Stimulated activated CD8-positive, alpha-beta memory T cell treated with anti-CD3 and anti-CD28 coated beads, Interleukin-4, amount 100 ng/mL, for 4 hours (primary cell): ENCODE results near the gene CES4A.
"Not testable (repeated sequence)": the region's sequence is repeated elsewhere in the genome, so short reads cannot be mapped to it uniquely, and the experiment has no call there.

Experiments
- DNase-seq, 2 donors: peaks; one replicate each; pipeline ENCODE4 v3.0.0-alpha.2; 2020; ENCODE audit warnings: low read depth in 2 of 2, low spot score in 1 of 2

Gene CES4A

DNA sequence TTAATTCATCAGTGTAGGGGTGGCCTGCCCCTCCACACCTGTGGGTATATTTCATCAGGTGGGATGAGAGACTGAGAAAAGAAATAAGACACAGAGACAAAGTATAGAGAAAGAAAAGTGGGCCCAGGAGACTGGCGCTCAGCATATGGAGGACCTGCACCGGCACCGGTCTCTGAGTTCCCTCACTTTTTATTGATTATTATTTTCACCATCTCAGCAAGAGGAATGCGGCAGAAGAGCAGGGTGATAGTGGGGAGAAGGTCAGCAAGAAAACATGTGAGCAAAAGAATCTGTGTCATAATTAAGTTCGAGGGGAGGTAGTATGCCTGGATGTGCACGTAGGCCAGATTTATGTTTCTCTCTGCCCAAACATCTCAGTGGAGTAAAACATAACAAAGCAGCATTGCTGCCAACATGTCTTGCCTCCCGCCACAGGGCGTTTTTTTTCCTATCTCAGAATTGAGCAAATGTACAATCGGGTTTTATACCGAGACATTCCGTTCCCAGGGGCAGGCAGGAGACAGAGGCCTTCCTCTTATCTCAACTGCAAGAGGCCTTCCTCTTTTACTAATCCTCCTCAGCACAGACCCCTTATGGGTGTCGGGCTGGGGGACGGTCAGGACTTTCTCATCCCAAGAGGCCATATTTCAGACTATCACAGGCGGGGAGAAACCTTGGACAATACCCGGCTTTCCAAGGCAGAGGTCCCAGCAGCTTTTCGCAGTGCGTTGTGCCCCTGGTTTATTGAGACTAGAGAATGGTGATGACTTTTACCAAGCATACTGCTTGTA, 32.8 kb upstream of the CES4A start:
- not testable (repeated sequence) for DNase-seq

- not testable (repeated sequence) for DNase-seq
Measured at GRCh38 chr16:66956154-66956457, 32.3 kb upstream of the CES4A start.

- no peak for DNase-seq
Measured at GRCh38 chr16:66958857-66959703, 29.3 kb upstream of the CES4A start.

DNA sequence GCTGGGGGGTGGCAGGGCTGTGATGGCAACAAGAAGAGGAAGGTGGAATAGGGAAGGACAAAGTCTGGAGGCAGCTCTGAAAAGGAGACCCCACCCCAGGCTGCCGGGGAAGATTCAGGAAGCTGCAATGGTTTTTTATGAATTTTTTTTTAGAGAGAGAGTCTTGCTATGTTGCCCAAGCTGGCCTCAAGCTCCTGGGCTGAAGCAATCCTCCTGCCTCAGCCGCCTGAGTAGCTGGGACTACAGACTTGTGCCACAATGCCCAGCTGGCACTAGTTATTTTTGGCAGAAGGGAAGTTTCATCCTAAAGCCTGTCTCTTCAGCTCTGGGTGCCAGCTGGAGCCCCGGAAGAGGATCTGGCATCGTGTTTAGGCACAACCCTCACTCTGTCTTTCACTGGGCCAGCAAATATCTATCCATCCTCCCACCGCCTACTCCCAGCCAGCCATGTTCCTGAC, 28.7 kb upstream of the CES4A start:
- no peak for DNase-seq

DNA sequence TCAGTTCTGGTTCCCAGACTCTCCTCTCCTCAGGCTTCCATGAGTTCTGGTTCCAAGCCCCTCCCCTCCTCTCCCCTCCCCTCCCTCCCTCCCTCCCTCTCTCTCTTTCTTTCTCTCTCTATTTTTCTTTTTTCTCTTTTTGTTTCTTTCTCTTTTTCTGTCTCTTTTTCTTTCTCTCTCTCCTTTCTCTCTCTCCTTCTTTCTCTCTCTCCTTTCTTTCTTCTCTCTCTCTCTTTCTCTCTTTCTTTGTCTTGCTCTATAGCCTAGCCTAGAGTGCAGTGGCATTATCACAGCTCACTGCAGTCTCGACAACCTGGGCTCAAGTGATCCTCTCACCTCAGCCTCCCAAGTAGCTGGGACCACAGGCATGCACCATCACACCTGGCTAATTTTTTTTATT, 28.1 kb upstream of the CES4A start:
- DNase-seq, result no peak

GRCh38 chr16:66961065-66961744, 27.2 kb upstream of the CES4A start, which contains the start of gene CES3:
TSS of gene CES3 (plus strand) at chr16:66961266. CDS start at chr16:66961308, 42 bp downstream.
- no peak for DNase-seq

DNA sequence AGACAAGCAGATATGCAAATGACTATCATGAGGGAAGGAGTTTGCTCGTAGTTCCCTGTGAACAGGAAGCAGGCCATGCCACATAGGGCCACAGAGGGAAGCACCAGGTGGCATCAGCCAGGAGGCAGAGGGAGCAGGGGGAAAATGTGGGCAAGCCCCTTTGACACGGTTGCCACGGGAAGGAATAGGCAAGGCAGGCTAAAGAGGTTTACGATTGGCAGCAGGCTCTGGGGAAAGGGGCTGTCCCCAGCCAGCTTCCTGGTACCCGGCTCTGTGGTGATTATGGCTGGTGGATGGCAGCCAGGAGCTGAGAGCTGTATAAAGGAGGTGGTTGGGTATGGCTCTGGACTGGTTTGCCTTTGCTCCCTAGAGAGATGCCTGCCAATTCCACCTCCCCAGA, 26.5 kb upstream of the CES4A start:
- DNase-seq, result no peak

- no peak for DNase-seq
Measured at GRCh38 chr16:66964049-66964448, 24.3 kb upstream of the CES4A start.

DNA sequence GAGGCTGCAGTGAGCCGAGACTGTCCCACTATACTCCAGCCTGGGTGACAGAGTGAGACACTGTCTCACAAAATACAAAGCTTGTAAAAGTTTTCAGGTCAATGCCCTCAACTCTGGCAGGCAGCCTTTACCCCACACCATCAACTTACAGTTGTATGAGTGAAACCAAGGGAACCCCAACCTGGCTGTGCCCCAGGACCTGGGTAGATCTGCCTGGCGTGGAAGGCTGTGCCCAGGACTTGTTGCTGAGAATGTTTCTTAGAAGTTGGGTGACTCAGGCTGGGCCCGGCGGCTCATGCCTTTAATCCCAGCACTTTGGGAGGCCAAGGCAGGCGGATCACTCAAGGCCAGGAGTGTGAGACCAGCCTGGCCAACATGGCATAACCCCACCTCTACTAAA, 19.5 kb upstream of the CES4A start:
- DNase-seq, result no peak

DNA sequence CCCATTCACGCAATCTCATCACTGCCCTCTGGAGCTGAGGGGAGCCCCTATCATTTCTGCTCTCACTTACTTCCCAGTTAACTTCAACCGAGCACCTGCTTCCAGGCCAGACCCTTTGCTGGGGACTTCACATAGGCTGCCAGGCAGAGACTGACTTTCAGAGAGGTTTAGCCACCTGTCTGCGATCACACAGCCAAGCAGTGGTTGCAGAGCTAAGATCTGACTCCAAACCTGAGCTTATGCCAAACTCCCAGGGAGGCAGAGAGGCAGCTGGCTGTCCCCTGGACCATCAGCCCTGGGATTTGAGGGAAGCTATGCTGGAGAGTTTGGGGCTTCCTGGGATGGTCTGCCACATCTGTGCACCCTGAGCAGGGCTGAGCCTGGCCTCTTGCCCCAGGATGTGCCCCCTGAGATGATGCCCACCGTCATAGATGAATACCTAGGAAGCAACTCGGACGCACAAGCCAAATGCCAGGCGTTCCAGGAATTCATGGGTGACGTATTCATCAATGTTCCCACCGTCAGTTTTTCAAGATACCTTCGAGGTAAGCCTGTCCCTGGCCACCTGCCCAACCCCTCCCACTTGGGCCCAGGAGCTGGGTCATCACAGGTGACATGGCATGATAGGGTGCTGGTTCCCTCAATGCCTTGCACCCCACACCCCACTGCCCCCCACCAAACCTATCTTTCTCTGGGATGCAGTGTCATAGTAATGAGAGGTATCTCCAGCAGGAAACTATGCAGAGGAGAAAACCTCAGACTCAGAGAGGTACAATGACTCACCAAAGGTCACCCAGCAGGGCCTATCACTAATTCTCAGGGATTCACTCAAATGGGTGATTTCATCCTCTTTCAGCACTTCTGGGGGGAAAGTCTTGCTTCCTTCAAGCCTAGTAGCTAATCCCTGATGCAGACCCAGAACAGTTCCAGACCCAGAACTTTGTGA, 17.3 kb upstream of the CES4A start:
- DNase-seq, result no peak

DNA sequence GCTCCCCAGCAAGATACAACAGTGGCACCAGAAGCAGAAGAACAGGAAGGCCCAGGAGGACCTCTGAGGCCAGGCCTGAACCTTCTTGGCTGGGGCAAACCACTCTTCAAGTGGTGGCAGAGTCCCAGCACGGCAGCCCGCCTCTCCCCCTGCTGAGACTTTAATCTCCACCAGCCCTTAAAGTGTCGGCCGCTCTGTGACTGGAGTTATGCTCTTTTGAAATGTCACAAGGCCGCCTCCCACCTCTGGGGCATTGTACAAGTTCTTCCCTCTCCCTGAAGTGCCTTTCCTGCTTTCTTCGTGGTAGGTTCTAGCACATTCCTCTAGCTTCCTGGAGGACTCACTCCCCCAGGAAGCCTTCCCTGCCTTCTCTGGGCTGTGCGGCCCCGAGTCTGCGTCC, 15.4 kb upstream of the CES4A start:
- DNase-seq, result no peak

DNA sequence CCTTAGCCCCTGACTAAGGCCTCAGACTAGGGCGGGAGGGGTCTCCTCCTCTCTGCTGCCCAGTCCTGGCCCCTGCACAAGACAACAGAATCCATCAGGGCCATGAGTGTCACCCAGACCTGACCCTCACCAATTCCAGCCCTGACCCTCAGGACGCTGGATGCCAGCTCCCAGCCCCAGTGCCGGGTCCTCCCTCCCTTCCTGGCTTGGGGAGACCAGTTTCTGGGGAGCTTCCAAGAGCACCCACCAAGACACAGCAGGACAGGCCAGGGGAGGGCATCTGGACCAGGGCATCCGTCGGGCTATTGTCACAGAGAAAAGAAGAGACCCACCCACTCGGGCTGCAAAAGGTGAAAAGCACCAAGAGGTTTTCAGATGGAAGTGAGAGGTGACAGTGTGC, 14.7 kb upstream of the CES4A start:
- no peak for DNase-seq

GRCh38 chr16:66974156-66974931, 14.0 kb upstream of the CES4A start:
- DNase-seq, result not testable (repeated sequence)

- DNase-seq, result peak in 1 of 2 donors; percentile 21
Measured at GRCh38 chr16:66974932-66975246, 13.5 kb upstream of the CES4A start.

- DNase-seq, result no peak
Measured at GRCh38 chr16:66975302-66975893, 13.0 kb upstream of the CES4A start.

- no peak for DNase-seq
Measured at GRCh38 chr16:66976746-66977145, 11.6 kb upstream of the CES4A start.

DNA sequence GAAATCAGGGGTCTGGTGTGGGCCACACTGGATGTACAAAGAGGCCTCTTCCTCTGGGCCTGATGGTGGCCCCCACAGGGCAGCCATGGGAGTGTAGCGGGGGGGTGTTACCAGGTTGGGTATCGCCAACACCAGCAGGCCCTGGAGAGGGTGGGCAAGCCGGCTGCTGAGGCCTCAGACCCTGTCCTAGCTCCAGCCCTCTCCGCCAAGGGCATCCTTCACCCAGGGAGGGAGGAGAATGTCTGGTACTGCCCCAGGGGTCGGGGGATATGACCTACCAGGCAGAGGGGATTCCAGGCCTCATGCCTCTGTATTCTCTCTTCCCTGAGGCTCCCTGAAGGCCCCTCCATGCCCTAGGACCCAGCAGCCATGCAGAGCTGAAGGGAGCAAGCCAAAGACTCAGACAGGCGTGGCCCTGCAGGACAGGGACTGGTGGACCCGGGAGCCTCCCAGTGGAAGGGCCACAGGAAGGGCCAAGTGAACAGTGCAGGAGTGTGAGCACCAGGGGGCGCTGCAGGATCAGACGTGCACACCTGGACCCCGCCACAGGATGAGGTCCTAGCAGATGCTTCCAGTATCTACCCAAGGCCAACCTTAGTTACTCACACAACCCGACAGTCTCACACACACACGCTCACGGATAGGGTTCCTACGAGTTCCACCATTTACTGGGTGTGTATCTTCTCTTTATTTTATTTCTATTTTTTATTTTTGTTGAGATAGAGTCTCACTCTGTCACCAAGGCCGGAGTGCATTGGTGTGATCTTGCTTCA, 10.9 kb upstream of the CES4A start:
- peak; percentile 73 to 90 for DNase-seq

GRCh38 chr16:66979011-66979717, 9.2 kb upstream of the CES4A start:
- DNase-seq, result no peak
